H9 (cell line): ENCODE data around the gene BTBD19. TPM values are rescaled to one million over a fixed set of nuclear protein-coding genes. Genes with fewer than 3 reads are reported as not detected.

Source experiments
- DNase-seq: peaks from one replicate; pipeline ENCODE4 v3.0.0-alpha.2; 2017
- H2AFZ ChIP-seq: one replicate; pipeline ENCODE4 v1.6.1; 2013; ENCODE audit warnings: mild to moderate bottlenecking, low read length, control low read depth, moderate library complexity
- H2AK5ac ChIP-seq: 2 replicates; pipeline ENCODE4 v1.6.1; 2013; ENCODE audit warnings: low read length, control low read depth, mixed read lengths; ENCODE audit not compliant: insufficient read length
- H2BK120ac ChIP-seq: one replicate; pipeline ENCODE4 v1.6.1; 2013; ENCODE audit warnings: low read depth, mild to moderate bottlenecking, low read length, control low read depth, inconsistent platforms; ENCODE audit not compliant: poor library complexity, severe bottlenecking
- H2BK12ac ChIP-seq: 2 replicates; pipeline ENCODE4 v1.6.1; 2013; ENCODE audit warnings: low read length, control low read depth, mixed read lengths, low read depth; ENCODE audit not compliant: insufficient read length
- H2BK15ac ChIP-seq: 2 replicates; pipeline ENCODE4 v1.6.1; 2013; ENCODE audit warnings: low read depth, low read length, control low read depth
- H2BK20ac ChIP-seq: one replicate; pipeline ENCODE4 v1.6.1; 2013; ENCODE audit warnings: low read depth, mild to moderate bottlenecking, low read length, control low read depth, inconsistent platforms; ENCODE audit not compliant: poor library complexity, severe bottlenecking
- H2BK5ac ChIP-seq: 2 replicates; pipeline ENCODE4 v1.6.1; 2013; ENCODE audit warnings: low read length, control low read depth, mixed read lengths; ENCODE audit not compliant: insufficient read length
- H3K14ac ChIP-seq: 2 replicates; pipeline ENCODE4 v1.6.1; 2013; ENCODE audit warnings: low read length, control low read depth; ENCODE audit not compliant: insufficient read depth
- H3K18ac ChIP-seq: 2 replicates; pipeline ENCODE4 v1.6.1; 2013; ENCODE audit warnings: low read depth, mild to moderate bottlenecking, mixed read lengths, low read length, control low read depth; ENCODE audit not compliant: insufficient read length
- H3K23ac ChIP-seq: 2 replicates; pipeline ENCODE4 v1.6.1; 2013; ENCODE audit warnings: low read length, control low read depth, mixed read lengths, low read depth; ENCODE audit not compliant: insufficient read length
- H3K23me2 ChIP-seq: 2 replicates; pipeline ENCODE4 v1.6.1; 2013; ENCODE audit warnings: low read depth, mild to moderate bottlenecking, mixed read lengths, low read length, control low read depth; ENCODE audit not compliant: insufficient read length, poor library complexity, severe bottlenecking
- H3K27ac ChIP-seq: 2 replicates; pipeline ENCODE4 v1.5.1; 2013; ENCODE audit warnings: low read length, control low read depth, mixed read lengths, low read depth; ENCODE audit not compliant: insufficient read length
- H3K27me3 ChIP-seq: 2 replicates; pipeline ENCODE4 v1.6.1; 2013; ENCODE audit warnings: low read length, control low read depth, inconsistent platforms; ENCODE audit not compliant: insufficient read depth
- H3K4ac ChIP-seq: 2 replicates; pipeline ENCODE4 v1.6.1; 2013; ENCODE audit warnings: low read depth, mild to moderate bottlenecking, control low read depth, inconsistent platforms, low read length, moderate library complexity
- H3K4me1 ChIP-seq: 2 replicates; pipeline ENCODE4 v1.6.1; 2013; ENCODE audit warnings: low read length, control low read depth, inconsistent platforms; ENCODE audit not compliant: insufficient read depth
- H3K4me2 ChIP-seq: 2 replicates; pipeline ENCODE4 v1.6.1; 2013; ENCODE audit warnings: low read length, control low read depth, mixed read lengths; ENCODE audit not compliant: insufficient read length, insufficient read depth
- H3K56ac ChIP-seq: 2 replicates; pipeline ENCODE4 v1.6.1; 2013; ENCODE audit warnings: low read depth, mild to moderate bottlenecking, mixed read lengths, low read length, control low read depth; ENCODE audit not compliant: insufficient read length
- H3K79me1 ChIP-seq: 2 replicates; pipeline ENCODE4 v1.6.1; 2013; ENCODE audit warnings: low read depth, mild to moderate bottlenecking, moderate library complexity, low read length, control low read depth, inconsistent platforms; ENCODE audit not compliant: insufficient read depth, poor library complexity, severe bottlenecking
- H3K79me2 ChIP-seq: 2 replicates; pipeline ENCODE4 v1.6.1; 2013; ENCODE audit warnings: low read length, control low read depth, inconsistent platforms; ENCODE audit not compliant: insufficient read depth
- H3K9ac ChIP-seq: 2 replicates; pipeline ENCODE4 v1.6.1; 2013; ENCODE audit warnings: low read length, control low read depth, mixed read lengths; ENCODE audit not compliant: insufficient read length; ENCODE audit errors: extremely low read depth
- H3K9me3 ChIP-seq: one replicate; pipeline ENCODE4 v1.6.1; 2013; ENCODE audit warnings: low read depth, low read length, inconsistent platforms; ENCODE audit not compliant: control insufficient read depth
- H3T11ph ChIP-seq: one replicate; pipeline ENCODE4 v1.6.1; 2013; ENCODE audit warnings: mild to moderate bottlenecking, low read length, control low read depth, inconsistent platforms
- H4K20me1 ChIP-seq: one replicate; pipeline ENCODE4 v1.6.1; 2013; ENCODE audit not compliant: control insufficient read depth, insufficient read length, insufficient read depth
- H4K5ac ChIP-seq: 2 replicates; pipeline ENCODE4 v1.6.1; 2013; ENCODE audit warnings: low read depth, mild to moderate bottlenecking, mixed read lengths, low read length, control low read depth; ENCODE audit not compliant: insufficient read length
- H4K8ac ChIP-seq: replicated peaks from 2 replicates; pipeline ENCODE4 v1.6.1; 2013; ENCODE audit warnings: low read length, control low read depth, mixed read lengths, low read depth; ENCODE audit not compliant: insufficient read length
- H4K91ac ChIP-seq: 2 replicates; pipeline ENCODE4 v1.6.1; 2013; ENCODE audit warnings: low read depth, mild to moderate bottlenecking, moderate library complexity, mixed read lengths, low read length, control low read depth; ENCODE audit not compliant: insufficient read length
- H3K27ac Mint-ChIP-seq, 3 experiments: 2 replicates in 2 of 3; 3 replicates in 1 of 3; pipeline ENCODE4 v1.8.0; 2020 to 2021; ENCODE audit warnings: mixed read lengths in 3 of 3, mild to moderate bottlenecking in 1 of 3, moderate library complexity in 1 of 3
- H3K27me3 Mint-ChIP-seq: 2 replicates; pipeline ENCODE4 v1.8.0; 2021; ENCODE audit warnings: low read depth, mild to moderate bottlenecking, moderate library complexity, mixed read lengths
- H3K36me3 Mint-ChIP-seq, 3 experiments: 2 replicates in 2 of 3; 3 replicates in 1 of 3; pipeline ENCODE4 v1.8.0; 2020 to 2021; ENCODE audit warnings: low read depth in 3 of 3, mixed read lengths in 3 of 3; ENCODE audit not compliant: insufficient read depth in 1 of 3
- H3K4me1 Mint-ChIP-seq, 2 experiments: 2 replicates each; pipeline ENCODE4 v1.8.0; 2020; ENCODE audit warnings: mixed read lengths in 2 of 2
- H3K4me3 Mint-ChIP-seq, 2 experiments: 2 replicates in 1 of 2; 3 replicates in 1 of 2; pipeline ENCODE4 v1.8.0; 2020 to 2021; ENCODE audit warnings: mild to moderate bottlenecking in 2 of 2, mixed read lengths in 2 of 2, moderate library complexity in 1 of 2
- H3K9me3 Mint-ChIP-seq, 2 experiments: 2 replicates in 1 of 2; 3 replicates in 1 of 2; pipeline ENCODE4 v1.8.0; 2020; ENCODE audit warnings: mild to moderate bottlenecking in 2 of 2, mixed read lengths in 2 of 2, moderate library complexity in 1 of 2
- CTCF ChIP-seq: fragments of 200-600 bp; sonication (generic); conservative IDR thresholded peaks from 3 replicates; pipeline ENCODE4 v1.8.0; 2021; ENCODE audit warnings: antibody characterized with exemption, mild to moderate bottlenecking
- WGBS: extraction: QIAGEN DNeasy Blood & Tissue Kit; methylation state at CpG from one replicate; pipeline ENCODE4 v1.1.7; 2013; ENCODE audit warnings: missing lambda C conversion rate, low lambda C conversion rate, mixed read lengths; ENCODE audit not compliant: insufficient read length; ENCODE audit errors: extremely low coverage; 5-methylcytosine and 5-hydroxymethylcytosine counted together
- total RNA-seq: library from RNA; stranded (reverse); gene quantifications from 2 replicates; pipeline ENCODE4 v1.2.1, GENCODE V29; 2021

The BTBD19 gene
- total RNA-seq, 1 experiment from 2014 or later, result 1.9 TPM

DNA sequence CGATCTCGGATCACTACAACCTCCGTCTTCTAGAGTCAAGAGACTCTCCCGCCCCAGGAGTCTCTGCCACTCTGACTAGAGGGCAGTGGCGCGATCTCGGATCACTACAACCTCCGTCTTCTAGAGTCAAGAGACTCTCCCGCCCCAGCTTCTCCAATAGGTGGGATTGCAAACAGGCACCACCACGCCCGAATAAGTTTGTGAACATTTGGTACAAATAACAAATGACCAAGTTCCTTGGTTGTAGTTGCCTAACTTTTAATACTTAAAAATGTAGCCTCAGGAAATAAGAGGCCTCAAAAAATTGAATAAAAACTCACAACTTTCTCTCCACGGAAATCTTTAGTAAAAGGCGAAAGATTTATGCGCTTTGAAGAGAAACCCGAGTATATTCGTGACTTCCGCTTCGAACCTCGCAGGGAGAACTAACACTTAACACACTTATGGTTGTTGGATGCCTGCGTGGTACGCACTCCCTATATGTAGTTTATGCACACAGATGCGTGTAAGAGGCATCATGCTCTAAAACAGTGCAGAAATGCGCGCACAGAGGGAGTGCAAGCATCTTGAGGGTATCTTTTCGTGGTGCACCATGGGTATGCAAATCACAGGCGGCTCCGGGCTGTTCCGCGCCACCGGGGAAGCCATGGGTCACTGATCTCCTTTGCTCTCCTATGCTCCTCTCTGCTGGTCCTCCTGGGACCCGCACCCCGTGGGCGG lies 11.4 kb downstream of the BTBD19 start:
- Histone ChIP-seq H2AK5ac (no peak overlapping the region), H2BK20ac (no peak overlapping the region), H4K91ac (no peak overlapping the region), H4K5ac (peak overlapping the region; percentile 100), H2BK120ac (no peak overlapping the region), H3K56ac (peak overlapping the region; percentile 90), H3K4me1 (no peaks in the 10 kb centered on the region; the same call in 1 of the 2 replicates), H2BK12ac (no peak overlapping the region), H3K23me2 (peaks cover 8% of the 10 kb centered on the region), H3K4me2 (peak overlapping the region; percentile 61), H3K18ac (peak overlapping the region; percentile 100), H4K20me1 (no peaks in the 10 kb centered on the region), H3K4ac (no peak overlapping the region; the same call in 1 of the 2 replicates), H4K8ac (peak overlapping the region; percentile 92), H3K27me3 (no peaks in the 10 kb centered on the region), H3K9me3 (no peaks in the 10 kb centered on the region), H2BK5ac (peak overlapping the region; percentile 100), H3T11ph (peak overlapping the region; percentile 99), H3K23ac (peak overlapping the region; percentile 93), H3K27ac (peak overlapping the region; percentile 81), H2BK15ac (no peak overlapping the region), H3K79me1 (no peaks in the 10 kb centered on the region), H3K9ac (peak overlapping the region; percentile 97), H3K14ac (peak overlapping the region; percentile 100), H2AFZ (no peak overlapping the region), H3K79me2 (no peaks in the 10 kb centered on the region)
- Mint-ChIP-seq H3K4me3 (peak overlapping the region; percentile 75 to 78), H3K27me3 (no peaks in the 10 kb centered on the region), H3K36me3 (peaks cover 0 to 4% (median 2%) of the 10 kb centered on the region in 3 experiments; a peak in 2 of 7 replicates), H3K27ac (peak overlapping the region; percentile 100), H3K4me1 (peaks cover 23 to 28% of the 10 kb centered on the region in 2 experiments), H3K9me3 (no peaks in the 10 kb centered on the region; a peak in 1 of 5 replicates)
- peak; percentile 96 for DNase-seq
- TF ChIP-seq CTCF, result peak; percentile 27; the same call in 2 of the 3 replicates
- no CpG with 5 or more reads among the region's 33 CpGs for WGBS
